Cardiac fibroblast (primary cell): Measurements from ENCODE around the gene DNAH17.

Experiments
- DNase-seq, 2 donors: peaks; one replicate each; pipeline versions ENCODE4 v3.0.0 to v3.0.0-alpha.2; 2010; ENCODE audit warnings: low read depth in 2 of 2
- H3K4me3 ChIP-seq, 2 donors: replicated peaks in 1 of 2; 1 replicate in 1 of 2; 2 replicates in 1 of 2; pipeline ENCODE4 v1.5.1; 2011; ENCODE audit warnings: low read depth in 2 of 2, low read length in 2 of 2, mild to moderate bottlenecking in 2 of 2, moderate library complexity in 1 of 2
- TF ChIP-seq, protein P1 (sequence below): IDR thresholded peaks from one replicate; pipeline ENCODE4 v1.5.1; 2011; ENCODE audit warnings: low read depth, mild to moderate bottlenecking, low read length, inconsistent platforms

The DNAH17 gene

DNA sequence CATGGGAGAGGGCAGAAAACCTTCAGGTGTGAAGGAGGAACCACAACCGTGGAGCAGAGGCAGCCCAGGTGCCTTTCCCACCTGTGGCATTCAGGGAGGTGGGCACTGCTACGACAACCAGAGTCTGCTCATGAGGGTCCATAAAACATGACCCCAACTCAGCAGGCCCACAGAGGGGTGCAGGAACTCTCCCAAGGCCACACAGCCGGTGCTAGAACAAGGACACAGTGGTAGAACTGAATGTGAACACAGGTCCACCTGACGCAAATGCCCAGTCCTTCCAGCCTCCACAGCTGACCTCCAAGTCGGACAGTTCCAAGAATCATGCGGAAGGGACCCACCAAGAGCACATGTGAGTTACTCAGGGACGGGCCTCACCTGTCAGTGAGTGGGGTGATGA, 76.4 kb downstream of the DNAH17 start:
- no peak for DNase-seq
- TF ChIP-seq, protein P1, sequence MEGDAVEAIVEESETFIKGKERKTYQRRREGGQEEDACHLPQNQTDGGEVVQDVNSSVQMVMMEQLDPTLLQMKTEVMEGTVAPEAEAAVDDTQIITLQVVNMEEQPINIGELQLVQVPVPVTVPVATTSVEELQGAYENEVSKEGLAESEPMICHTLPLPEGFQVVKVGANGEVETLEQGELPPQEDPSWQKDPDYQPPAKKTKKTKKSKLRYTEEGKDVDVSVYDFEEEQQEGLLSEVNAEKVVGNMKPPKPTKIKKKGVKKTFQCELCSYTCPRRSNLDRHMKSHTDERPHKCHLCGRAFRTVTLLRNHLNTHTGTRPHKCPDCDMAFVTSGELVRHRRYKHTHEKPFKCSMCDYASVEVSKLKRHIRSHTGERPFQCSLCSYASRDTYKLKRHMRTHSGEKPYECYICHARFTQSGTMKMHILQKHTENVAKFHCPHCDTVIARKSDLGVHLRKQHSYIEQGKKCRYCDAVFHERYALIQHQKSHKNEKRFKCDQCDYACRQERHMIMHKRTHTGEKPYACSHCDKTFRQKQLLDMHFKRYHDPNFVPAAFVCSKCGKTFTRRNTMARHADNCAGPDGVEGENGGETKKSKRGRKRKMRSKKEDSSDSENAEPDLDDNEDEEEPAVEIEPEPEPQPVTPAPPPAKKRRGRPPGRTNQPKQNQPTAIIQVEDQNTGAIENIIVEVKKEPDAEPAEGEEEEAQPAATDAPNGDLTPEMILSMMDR = no peak

DNA sequence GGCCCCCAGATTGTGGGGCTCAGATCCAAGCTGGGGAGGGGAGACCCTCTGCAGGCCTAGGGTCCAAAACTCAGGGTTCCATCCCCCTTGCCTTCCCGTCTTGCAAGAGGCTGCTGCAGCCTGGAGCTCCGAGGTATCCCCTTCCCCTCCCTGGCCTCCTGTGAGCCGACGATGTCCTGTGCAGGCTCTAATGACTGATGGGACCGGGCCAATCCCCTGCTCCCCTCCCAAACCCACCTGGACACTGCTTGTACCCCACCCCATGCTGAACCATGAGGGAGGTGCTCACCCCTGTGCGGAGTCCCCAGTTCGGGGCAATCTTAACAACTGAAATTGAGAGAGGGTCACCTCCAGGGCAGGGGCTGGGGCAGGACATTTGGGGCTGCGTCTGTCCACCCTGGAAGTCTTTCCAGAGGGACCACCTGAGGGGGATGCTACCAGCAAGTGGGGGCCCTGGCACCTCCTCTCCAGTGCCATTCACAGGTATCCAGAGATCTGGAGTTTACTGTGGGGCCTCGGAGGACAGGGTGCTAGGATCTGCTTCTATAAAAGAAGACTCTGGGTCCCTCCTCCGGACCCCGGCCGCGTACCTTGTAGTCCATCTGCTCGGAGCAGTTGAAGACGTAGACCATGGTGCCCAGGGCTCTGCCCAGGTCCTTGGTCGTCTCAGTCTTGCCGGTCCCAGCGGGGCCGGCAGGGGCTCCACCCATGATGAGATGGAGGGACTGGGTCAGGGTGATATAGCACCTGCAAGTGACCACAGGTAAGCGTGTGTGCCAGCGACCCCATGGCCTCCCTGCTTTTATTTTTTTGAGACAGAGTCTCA, 77.3 kb downstream of the DNAH17 start:
- TF ChIP-seq, protein P1 = no peak
- no peak for DNase-seq
- no peak overlapping the region for H3K4me3 ChIP-seq

More for the DNA sequence above, 76.4 kb downstream of the DNAH17 start:
- H3K4me3 ChIP-seq = no peak overlapping the region

DNA sequence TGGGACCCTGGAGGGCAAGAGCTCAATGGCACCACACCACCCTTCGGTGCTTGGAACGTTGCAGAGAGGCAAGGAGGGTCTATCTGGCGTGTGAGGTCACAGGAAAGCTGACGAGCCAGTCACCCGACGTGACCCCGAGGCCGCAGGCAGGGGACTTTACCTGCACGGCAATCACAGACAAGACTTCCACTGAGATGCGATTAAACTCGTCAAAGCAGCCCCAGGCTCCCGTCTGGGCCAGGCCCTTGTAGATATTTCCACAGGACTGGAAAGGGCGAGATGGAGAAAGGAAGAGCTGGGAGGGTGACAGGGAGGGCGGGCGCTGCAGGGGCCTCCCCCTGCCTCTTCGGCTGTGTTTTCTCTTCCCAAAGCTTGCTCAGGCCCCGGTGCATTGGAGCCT, 78.3 kb downstream of the DNAH17 start:
- no peak for DNase-seq
- TF ChIP-seq, protein P1 = no peak
- H3K4me3 ChIP-seq = no peak overlapping the region

DNA sequence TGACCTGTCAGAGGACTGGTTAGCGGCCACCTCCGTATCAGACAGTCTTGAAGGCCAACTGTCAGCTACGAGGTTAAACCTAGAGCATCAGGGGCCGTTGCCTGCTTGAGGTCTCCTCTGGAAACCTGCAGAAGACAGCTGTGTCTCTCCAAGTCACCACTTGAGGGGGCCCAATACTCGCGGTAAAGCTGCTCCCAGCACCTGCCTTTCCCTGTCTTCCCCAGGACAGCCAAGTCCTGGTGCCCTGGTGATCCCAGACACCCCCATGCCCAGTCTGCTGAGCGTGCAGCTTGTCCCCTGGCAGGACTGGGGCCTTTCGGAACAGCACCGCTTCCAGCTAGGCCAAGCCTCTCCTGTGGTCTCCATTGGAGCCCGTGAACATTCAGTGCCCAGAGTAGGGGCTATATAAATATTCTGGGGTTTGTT, 80.1 kb downstream of the DNAH17 start:
- DNase-seq = peak; percentile 86 to 88
- TF ChIP-seq, protein P1 = peak; percentile 86
- no peak overlapping the region for H3K4me3 ChIP-seq

DNA sequence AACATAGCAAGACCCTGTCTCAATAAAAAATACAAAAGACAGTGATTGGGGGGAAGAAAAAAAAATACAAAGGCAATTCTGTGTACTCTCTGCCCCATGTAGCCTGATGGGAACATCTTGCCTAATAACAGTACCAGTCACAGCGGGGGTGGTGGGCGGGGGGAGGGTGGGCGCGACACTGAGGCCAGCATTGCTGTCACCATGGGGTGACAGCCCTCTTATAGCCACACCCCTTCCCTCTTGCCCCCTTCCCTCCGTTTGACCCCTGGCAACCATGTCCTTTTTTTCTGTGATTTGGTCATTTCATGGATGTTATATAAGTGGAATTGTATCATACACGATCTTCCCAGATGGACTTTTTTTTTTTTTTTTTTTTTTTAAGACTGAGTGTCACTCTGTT, 80.9 kb downstream of the DNAH17 start:
- no peak for DNase-seq
- TF ChIP-seq, protein P1 = no peak
- no peak overlapping the region for H3K4me3 ChIP-seq

DNA sequence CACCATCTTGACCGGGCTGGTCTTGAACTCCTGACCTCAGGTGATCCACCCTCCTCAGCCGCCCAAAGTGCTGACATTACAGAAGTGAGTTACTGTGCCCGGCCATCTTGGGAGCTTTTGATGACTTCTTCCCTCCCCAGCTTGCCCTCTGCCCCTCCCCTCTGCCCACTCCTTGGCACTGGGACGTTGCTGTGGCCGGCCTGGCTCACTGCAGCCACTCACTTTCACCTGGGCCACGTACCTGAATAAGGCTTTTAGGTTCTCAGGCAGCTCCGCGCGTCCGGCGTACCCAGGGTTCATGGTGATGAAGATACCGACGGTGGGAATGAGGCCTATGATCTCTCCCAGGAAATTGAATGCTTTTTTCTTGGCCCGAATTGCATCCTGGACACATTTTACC, 81.6 kb downstream of the DNAH17 start:
- DNase-seq = no peak
- TF ChIP-seq, protein P1 = no peak
- H3K4me3 ChIP-seq = no peak overlapping the region
